T-helper 22 cell (primary cell): ENCODE data around the gene ADH4.
"Not testable (repeated sequence)": the region's sequence is repeated elsewhere in the genome, so short reads cannot be mapped to it uniquely, and the experiment has no call there.

Source experiments
- DNase-seq: peaks from one replicate; pipeline ENCODE4 v3.0.0-alpha.2; 2020; ENCODE audit warnings: low read depth

ADH4 gene

GRCh38 chr4:99144070-99144469, at the start of gene ADH4:
Gene ADH4 (minus strand): TSS chr4:99144297. CDS start chr4:99144222, 75 bp downstream.
- no peak for DNase-seq

- DNase-seq, result no peak
Measured at GRCh38 chr4:99190336-99190735, 46.2 kb upstream of the ADH4 start.

- not testable (repeated sequence) for DNase-seq
Measured at GRCh38 chr4:99189900-99190299, 45.8 kb upstream of the ADH4 start.

GRCh38 chr4:99186029-99186428, 41.9 kb upstream of the ADH4 start:
- DNase-seq, result no peak

- DNase-seq, result no peak
Measured at GRCh38 chr4:99185581-99185980, 41.5 kb upstream of the ADH4 start.

- DNase-seq, result no peak
Measured at GRCh38 chr4:99180382-99181070, 36.4 kb upstream of the ADH4 start.

GRCh38 chr4:99179626-99180025, 35.5 kb upstream of the ADH4 start:
- no peak for DNase-seq

GRCh38 chr4:99179178-99179577, 35.1 kb upstream of the ADH4 start:
- DNase-seq, result no peak

- no peak for DNase-seq
Measured at GRCh38 chr4:99166544-99166943, 22.4 kb upstream of the ADH4 start.

- DNase-seq, result no peak
Measured at GRCh38 chr4:99165978-99166377, 21.9 kb upstream of the ADH4 start.

- DNase-seq, result no peak
Measured at GRCh38 chr4:99161373-99162099, 17.4 kb upstream of the ADH4 start.

GRCh38 chr4:99159699-99160098, 15.6 kb upstream of the ADH4 start:
- no peak for DNase-seq

GRCh38 chr4:99157478-99157935, 13.4 kb upstream of the ADH4 start:
- no peak for DNase-seq

- no peak for DNase-seq
Measured at GRCh38 chr4:99156992-99157391, 12.9 kb upstream of the ADH4 start.

GRCh38 chr4:99154658-99155342, 10.7 kb upstream of the ADH4 start:
- DNase-seq, result no peak

GRCh38 chr4:99151995-99152394, 7.9 kb upstream of the ADH4 start:
- DNase-seq, result no peak

GRCh38 chr4:99151452-99151851, 7.4 kb upstream of the ADH4 start:
- no peak for DNase-seq

GRCh38 chr4:99149426-99150019, 5.4 kb upstream of the ADH4 start:
- no peak for DNase-seq

- DNase-seq, result no peak
Measured at GRCh38 chr4:99148550-99148949, 4.5 kb upstream of the ADH4 start.

GRCh38 chr4:99144587-99144986, 490 bp upstream of the ADH4 start:
- no peak for DNase-seq

GRCh38 chr4:99136329-99136728, 7.8 kb downstream of the ADH4 start:
- DNase-seq, result no peak

- no peak for DNase-seq
Measured at GRCh38 chr4:99135541-99136162, 8.4 kb downstream of the ADH4 start.
